ENCODE data around the gene DEPP1.

Gene DEPP1

GRCh38 chr10:44934416-44935200 is 44.0 kb downstream of the DEPP1 start:
- peak in 1 of 56 donors; percentile 31 for DNase-seq

- DNase-seq: no peak
Measured at GRCh38 chr10:44933451-44934321, 44.9 kb downstream of the DEPP1 start.

- peak; percentile 35 to 95 (median 78) for DNase-seq
Measured at GRCh38 chr10:44932517-44933450, 45.8 kb downstream of the DEPP1 start.

- no peak for DNase-seq
Measured at GRCh38 chr10:44931621-44932516, 46.7 kb downstream of the DEPP1 start.

- DNase-seq: no peak
Measured at GRCh38 chr10:44930904-44931620, 47.5 kb downstream of the DEPP1 start.

- no peak for DNase-seq
Measured at GRCh38 chr10:44929356-44930255, 49.0 kb downstream of the DEPP1 start.

GRCh38 chr10:44928462-44928861 is 50.1 kb downstream of the DEPP1 start:
- DNase-seq: no peak

GRCh38 chr10:44927352-44927751 is 51.3 kb downstream of the DEPP1 start:
- DNase-seq: no peak

GRCh38 chr10:44926751-44927351 is 51.8 kb downstream of the DEPP1 start:
- DNase-seq: no peak
